A549 (cell line): Measurements from ENCODE around the gene ATP1A4. TPM values are rescaled to one million over a fixed set of nuclear protein-coding genes. Genes with fewer than 3 reads are reported as not detected.

Experiments
- ATAC-seq, 2 experiments: fragments of 200-7000 bp in 1 of 2; fragments of >200 bp in 1 of 2; cut with Nextera tagmentation in 1 of 2; cut with Tn5 transposase in 1 of 2; 3 replicates each; pipeline versions ENCODE4 v1.8.0 to v1.9.1; 2018 to 2020; ENCODE audit warnings: mild to moderate bottlenecking in 1 of 2, moderate library complexity in 1 of 2
- CTCF ChIA-PET: fragments of 300-600 bp; sonication (Branson Sonifier 250); formaldehyde crosslinking; extraction: SDS; loops from one replicate; lab custom pipeline; 2021; ENCODE audit warnings: antibody characterized with exemption, inconsistent platforms; lab: Yijun Ruan, JAX
- POLR2A ChIA-PET: fragments of 350-600 bp; formaldehyde crosslinking; extraction: SDS; loops from one replicate; lab custom pipeline; 2021; ENCODE audit warnings: antibody characterized with exemption, inconsistent platforms; lab: Yijun Ruan, JAX
- DNase-seq, 2 experiments: peaks; one replicate each; pipeline versions ENCODE4 v3.0.0 to v3.0.0-alpha.2; 2011 to 2016; ENCODE audit warnings: low read depth in 1 of 2, low spot score in 1 of 2
- FAIRE-seq: peaks from 2 replicates; lab custom pipeline; 2011; peaks lifted over from hg19 to GRCh38; lab: Jason Lieb, UNC
- H3K27ac ChIP-seq, 2 experiments: fragments of >200 bp; sonication (Bioruptor Twin); formaldehyde crosslinking; 3 replicates each; pipeline ENCODE4 v1.5.1; 2016 to 2017
- H3K4me1 ChIP-seq: fragments of >200 bp; sonication (Bioruptor Twin); formaldehyde crosslinking; 3 replicates; pipeline ENCODE4 v1.6.1; 2016
- H3K4me2 ChIP-seq: fragments of >200 bp; sonication (Bioruptor Twin); formaldehyde crosslinking; 3 replicates; pipeline ENCODE4 v1.6.1; 2016
- H3K4me3 ChIP-seq: fragments of >200 bp; sonication (Bioruptor Twin); formaldehyde crosslinking; 3 replicates; pipeline ENCODE4 v1.5.1; 2016
- H3K9me3 ChIP-seq: fragments of >200 bp; sonication (Bioruptor Twin); formaldehyde crosslinking; 3 replicates; pipeline ENCODE4 v1.6.1; 2016
- CHD2 ChIP-seq: fragments of 150-350 bp; IDR thresholded peaks from 2 replicates; pipeline ENCODE4 v1.6.1; 2014; ENCODE audit warnings: low read length; ENCODE audit not compliant: partially characterized antibody
- CTCF ChIP-seq: fragments of >200 bp; sonication (Bioruptor Twin); formaldehyde crosslinking; IDR thresholded peaks from 3 replicates; pipeline ENCODE4 v1.5.1; 2016
- EHMT2 ChIP-seq: fragments of 200-600 bp; sonication (generic); IDR thresholded peaks from 2 replicates; pipeline ENCODE4 v1.6.1; 2016; ENCODE audit warnings: antibody characterized with exemption, low read depth, mild to moderate bottlenecking, moderate library complexity
- FOSB ChIP-seq: fragments of 250-450 bp; sonication (Bioruptor Pico); IDR thresholded peaks from 2 replicates; pipeline ENCODE4 v1.5.0; 2020; ENCODE audit warnings: mild to moderate bottlenecking, moderate library complexity
- HEYL ChIP-seq: fragments of 250-450 bp; sonication (Bioruptor Pico); IDR thresholded peaks from 2 replicates; pipeline ENCODE4 v1.8.0; 2021; ENCODE audit warnings: mild to moderate bottlenecking, moderate library complexity
- HMGXB4 ChIP-seq: fragments of 250-450 bp; sonication (Bioruptor Pico); IDR thresholded peaks from 2 replicates; pipeline ENCODE4 v1.5.0; 2021; ENCODE audit warnings: mild to moderate bottlenecking, moderate library complexity, borderline replicate concordance
- HOXA7 ChIP-seq: fragments of 250-450 bp; sonication (Bioruptor Pico); IDR thresholded peaks from 2 replicates; pipeline ENCODE4 v1.5.0; 2020; ENCODE audit warnings: mild to moderate bottlenecking, moderate library complexity
- HOXB5 ChIP-seq: fragments of 250-450 bp; sonication (Bioruptor Pico); IDR thresholded peaks from 2 replicates; pipeline ENCODE4 v1.5.0; 2020; ENCODE audit warnings: mild to moderate bottlenecking, moderate library complexity
- JUN ChIP-seq, 2 experiments: fragments of >200 bp; sonication (Bioruptor Twin); formaldehyde crosslinking; IDR thresholded peaks; 2 replicates in 1 of 2; 3 replicates in 1 of 2; pipeline ENCODE4 v1.6.1; 2016 to 2017
- KDM5A ChIP-seq: fragments of 200-600 bp; sonication (generic); IDR thresholded peaks from 2 replicates; pipeline ENCODE4 v1.6.1; 2016; ENCODE audit warnings: antibody characterized with exemption, mild to moderate bottlenecking
- MYC ChIP-seq: IDR thresholded peaks from 2 replicates; pipeline ENCODE4 v1.6.1; 2012; ENCODE audit warnings: mild to moderate bottlenecking, inconsistent platforms, low read length, improper control_type of control experiment, borderline replicate concordance
- NR3C1 ChIP-seq: fragments of >200 bp; sonication (Bioruptor Twin); formaldehyde crosslinking; IDR thresholded peaks from 3 replicates; pipeline ENCODE4 v1.6.1; 2017
- PBX3 ChIP-seq: IDR thresholded peaks from 2 replicates; pipeline ENCODE4 v1.6.1; 2012
- POLR2A ChIP-seq: IDR thresholded peaks from 2 replicates; pipeline ENCODE4 v1.6.1; 2012; ENCODE audit warnings: mild to moderate bottlenecking, low read length
- RARB ChIP-seq: fragments of 250-450 bp; sonication (Bioruptor Pico); IDR thresholded peaks from 2 replicates; pipeline ENCODE4 v1.8.0; 2021; ENCODE audit warnings: mild to moderate bottlenecking, moderate library complexity
- RNF2 ChIP-seq: fragments of 200-600 bp; sonication (generic); IDR thresholded peaks from 2 replicates; pipeline ENCODE4 v1.6.1; 2016; ENCODE audit warnings: low read depth, mild to moderate bottlenecking, antibody characterized with exemption, moderate library complexity, borderline replicate concordance
- SMC3 ChIP-seq: fragments of >200 bp; sonication (Bioruptor Twin); formaldehyde crosslinking; IDR thresholded peaks from 3 replicates; pipeline ENCODE4 v1.6.1; 2018; ENCODE audit warnings: inconsistent platforms
- TP53 ChIP-seq: fragments of 250-450 bp; sonication (Bioruptor Pico); IDR thresholded peaks from 2 replicates; pipeline ENCODE4 v1.5.0; 2021; ENCODE audit warnings: mild to moderate bottlenecking, moderate library complexity
- ZSCAN20 ChIP-seq: fragments of 250-450 bp; sonication (Bioruptor Pico); IDR thresholded peaks from 2 replicates; pipeline ENCODE4 v1.8.0; 2022; ENCODE audit warnings: mild to moderate bottlenecking, moderate library complexity
- WGBS: methylation state at CpG from one replicate; pipeline ENCODE4 v1.1.6; 2017; ENCODE audit errors: missing lambda C conversion rate; 5-methylcytosine and 5-hydroxymethylcytosine counted together
- polyA plus RNA-seq, 4 experiments: library from polyadenylated mRNA; depleted of rRNA in 3 of 4; stranded (reverse); fragments of >200 nt; fragmentation: RNase III in 1 of 4; extraction: RNeasy Plus Mini Kit Qiagen cat#74134 plus additional on column Dnase treatment in 1 of 4; gene quantifications; 2 replicates in 3 of 4; 3 replicates in 1 of 4; pipeline ENCODE4 v1.2.3, GENCODE V29; 2011 to 2017

Gene ATP1A4
- polyA plus RNA-seq, 2 of the 4 experiments (the other 2 are of a cell fraction): not detected

- no peak for DNase-seq
- H3K27ac ChIP-seq: peak overlapping the region; percentile 31 to 52; a peak in 5 of 6 replicates
- peaks cover 32% of the 10 kb centered on the region for H3K4me1 ChIP-seq
- no peaks in the 10 kb centered on the region for H3K9me3 ChIP-seq
- CTCF ChIA-PET: interaction anchor here (0.9 to 12.1 kb wide), 13 partner anchors 16 to 187 kb away, joined by 3 to 222 read pairs (median 40); partner anchors contain the start of genes ATP1A2 and CASQ1
- POLR2A ChIA-PET: interaction anchor here (0.6 kb wide), 1 partner anchor 15 kb away, joined by 4 read pairs; no protein-coding TSS in a partner anchor
- no peak overlapping the region for H3K4me2 ChIP-seq
- WGBS: 89% methylated on average over 3 of the region's 3 CpGs
- no peak for FAIRE-seq
- TF ChIP-seq CHD2 (no peak), HEYL (CRISPR knock-in tag) (no peak), CTCF (no peak), ZSCAN20 (CRISPR knock-in tag) (no peak), HOXB5 (CRISPR knock-in tag) (no peak), FOSB (no peak), HMGXB4 (CRISPR knock-in tag) (no peak), KDM5A (no peak), HOXA7 (CRISPR knock-in tag) (no peak)
- TF ChIP-seq, all 56 proteins: peak for 0
- ATAC-seq: no peak
- H3K4me3 ChIP-seq: no peak overlapping the region
Measured at GRCh38 chr1:160104486-160104885, 46.9 kb upstream of the ATP1A4 start.

- TF ChIP-seq RARB (CRISPR knock-in tag): no peak
- TF ChIP-seq SMC3: no peak
- no peak for TF ChIP-seq NR3C1
- TF ChIP-seq JUN (IDR thresholded peaks at IDR 0.05): no peak
- TF ChIP-seq EHMT2: no peak
- TF ChIP-seq TP53 (CRISPR knock-in tag): no peak
- no peak for TF ChIP-seq MYC
- TF ChIP-seq PBX3: no peak
- TF ChIP-seq RNF2: no peak
- ChIA-PET CTCF (interaction anchor here (0.9 to 12.1 kb wide), 14 partner anchors 9 to 186 kb away, joined by 3 to 222 read pairs (median 22); partner anchors contain the start of genes ATP1A2 and CASQ1), POLR2A (interaction anchor here (0.6 kb wide), 1 partner anchor 15 kb away, joined by 4 read pairs; no protein-coding TSS in a partner anchor)
- H3K4me2 ChIP-seq: no peak overlapping the region
- H3K4me1 ChIP-seq: peaks cover 37% of the 10 kb centered on the region
- FAIRE-seq (no peak), ATAC-seq (no peak), DNase-seq (no peak)
- H3K4me3 ChIP-seq: no peak overlapping the region
- H3K9me3 ChIP-seq: no peaks in the 10 kb centered on the region
- peak overlapping the region in 1 of 2 experiments; percentile 52; a peak in 2 of 6 replicates for H3K27ac ChIP-seq
- 80% methylated on average over 5 of the region's 5 CpGs for WGBS
Measured at GRCh38 chr1:160105155-160105554, 46.2 kb upstream of the ATP1A4 start.

- TF ChIP-seq POLR2A (no peak), HEYL (CRISPR knock-in tag) (no peak), RNF2 (no peak)
- ATAC-seq (no peak), FAIRE-seq (no peak), DNase-seq (no peak)
- ChIA-PET CTCF (interaction anchor here (1.3 to 12.1 kb wide), 8 partner anchors 10 to 184 kb away, joined by 6 to 222 read pairs (median 11); partner anchors contain the start of gene ATP1A2), POLR2A (no interaction called here)
- H3K4me2 ChIP-seq: no peak overlapping the region
- no peak overlapping the region for H3K4me3 ChIP-seq
- peak overlapping the region; percentile 29 to 83; a peak in 4 of 6 replicates for H3K27ac ChIP-seq
- peaks cover 28% of the 10 kb centered on the region for H3K4me1 ChIP-seq
- 26% methylated on average over 1 of the region's 1 CpG for WGBS
- H3K9me3 ChIP-seq: no peaks in the 10 kb centered on the region
Measured at GRCh38 chr1:160107512-160107911, 43.9 kb upstream of the ATP1A4 start.
